A673 (cell line): ENCODE measurements around the gene ATP1B4. TPM values are rescaled to one million over a fixed set of nuclear protein-coding genes. Genes with fewer than 3 reads are reported as not detected.

Experiments used
- BruUV-seq: library from RNA; stranded (reverse); fragments of 400-500 nt; replicated peaks from 2 replicates; lab custom pipeline; 2021; lab: Mats Ljungman, UMichigan
- CTCF ChIA-PET: fragments of 300-600 bp; sonication (Branson Sonifier 250); formaldehyde crosslinking; loops from one replicate; lab custom pipeline; 2022; ENCODE audit warnings: antibody characterized with exemption; lab: Charles Lee
- POLR2A ChIA-PET: fragments of 300-600 bp; sonication (Branson Sonifier 250); formaldehyde crosslinking; loops from one replicate; lab custom pipeline; 2022; ENCODE audit warnings: antibody characterized with exemption; ENCODE audit not compliant: low non-redundant PET; lab: Charles Lee
- DNase-seq: peaks from one replicate; pipeline ENCODE4 v3.0.0-alpha.2; 2015; ENCODE audit warnings: low spot score
- H3K27ac ChIP-seq: fragments of 200-600 bp; sonication (generic); 2 replicates; pipeline ENCODE4 v1.5.1; 2016; ENCODE audit warnings: mixed run types, low read depth, mild to moderate bottlenecking, mixed read lengths, antibody characterized with exemption, low read length; ENCODE audit not compliant: poor library complexity, severe bottlenecking
- H3K27me3 ChIP-seq: fragments of 200-600 bp; sonication (generic); replicated peaks from 2 replicates; pipeline ENCODE4 v1.6.1; 2017; ENCODE audit warnings: mixed run types, low read depth, mild to moderate bottlenecking, mixed read lengths, antibody characterized with exemption, low read length; ENCODE audit not compliant: insufficient read depth, poor library complexity
- H3K36me3 ChIP-seq: fragments of 200-600 bp; sonication (generic); 2 replicates; pipeline ENCODE4 v1.6.1; 2016; ENCODE audit warnings: mixed run types, mild to moderate bottlenecking, mixed read lengths, antibody characterized with exemption, low read length; ENCODE audit not compliant: insufficient read depth, poor library complexity, severe bottlenecking
- H3K4me1 ChIP-seq: fragments of 200-600 bp; sonication (generic); 2 replicates; pipeline ENCODE4 v1.6.1; 2017; ENCODE audit warnings: mixed run types, mild to moderate bottlenecking, mixed read lengths, antibody characterized with exemption, low read length; ENCODE audit not compliant: insufficient read depth, poor library complexity, severe bottlenecking
- H3K4me3 ChIP-seq: fragments of 200-600 bp; sonication (generic); 2 replicates; pipeline ENCODE4 v1.5.1; 2016; ENCODE audit warnings: low read depth, mixed run types, mild to moderate bottlenecking, mixed read lengths, low read length; ENCODE audit not compliant: poor library complexity, severe bottlenecking
- H3K9me3 ChIP-seq: fragments of 200-600 bp; sonication (generic); 2 replicates; pipeline ENCODE4 v1.6.1; 2016; ENCODE audit warnings: mixed run types, low read depth, mild to moderate bottlenecking, mixed read lengths, antibody characterized with exemption, low read length; ENCODE audit not compliant: poor library complexity, severe bottlenecking
- EZH2 ChIP-seq: fragments of 200-600 bp; sonication (generic); IDR thresholded peaks from 2 replicates; pipeline ENCODE4 v1.6.1; 2017; ENCODE audit warnings: borderline replicate concordance, low read depth, mild to moderate bottlenecking, mixed read lengths, antibody characterized with exemption, low read length; ENCODE audit not compliant: poor library complexity, severe bottlenecking
- intact Hi-C: fragments of 100-400 bp; cut with micrococcal nuclease; formaldehyde crosslinking; loops from one replicate; pipeline ENCODE4 v1.10.0; 2022; ENCODE audit not compliant: unreplicated experiment
- total RNA-seq: library from RNA; stranded (reverse); gene quantifications from 2 replicates; pipeline ENCODE4 v1.2.3, GENCODE V29; 2021
- TF ChIP-seq, protein P1 (sequence below): fragments of 300-800, 200-600 bp; sonication (generic); conservative IDR thresholded peaks from 2 replicates; pipeline ENCODE4 v1.5.1; 2017; ENCODE audit warnings: low read depth, mild to moderate bottlenecking, antibody characterized with exemption, low read length, moderate library complexity, mixed read lengths

Gene ATP1B4
- total RNA-seq, 1 experiment from 2014 or later, result not detected

DNA sequence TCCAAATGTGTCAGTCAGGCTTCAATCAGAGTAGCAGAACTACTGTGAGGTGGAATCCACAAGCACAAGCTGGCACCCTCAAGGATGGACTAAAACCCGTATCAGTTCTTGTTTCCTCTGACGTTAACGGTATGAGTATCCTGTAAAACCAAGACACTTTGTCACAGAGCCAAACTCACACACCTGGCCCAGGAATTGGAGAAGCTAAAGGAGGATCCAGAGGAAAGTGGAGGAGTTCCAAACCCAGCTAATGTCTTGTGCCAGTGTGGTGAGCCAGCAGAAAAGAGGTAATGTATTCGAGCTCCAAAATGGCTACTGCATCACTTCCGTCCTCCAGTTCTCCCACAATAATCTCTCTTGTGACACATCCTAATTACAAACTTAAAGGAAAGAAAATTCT is 44.7 kb downstream of the ATP1B4 start:
- H3K27ac ChIP-seq, result no peak overlapping the region
- intact Hi-C loops, result no loop called here
- POLR2A ChIA-PET, result no interaction called here
- no peak for DNase-seq
- no TSS peak for BruUV-seq
- H3K27me3 ChIP-seq, result no peaks in the 10 kb centered on the region
- H3K4me3 ChIP-seq, result no peak overlapping the region
- no peaks in the 10 kb centered on the region for H3K36me3 ChIP-seq
- H3K4me1 ChIP-seq, result no peaks in the 10 kb centered on the region
- H3K9me3 ChIP-seq, result no peaks in the 10 kb centered on the region
- CTCF ChIA-PET, result no interaction called here
- TF ChIP-seq, protein P1, sequence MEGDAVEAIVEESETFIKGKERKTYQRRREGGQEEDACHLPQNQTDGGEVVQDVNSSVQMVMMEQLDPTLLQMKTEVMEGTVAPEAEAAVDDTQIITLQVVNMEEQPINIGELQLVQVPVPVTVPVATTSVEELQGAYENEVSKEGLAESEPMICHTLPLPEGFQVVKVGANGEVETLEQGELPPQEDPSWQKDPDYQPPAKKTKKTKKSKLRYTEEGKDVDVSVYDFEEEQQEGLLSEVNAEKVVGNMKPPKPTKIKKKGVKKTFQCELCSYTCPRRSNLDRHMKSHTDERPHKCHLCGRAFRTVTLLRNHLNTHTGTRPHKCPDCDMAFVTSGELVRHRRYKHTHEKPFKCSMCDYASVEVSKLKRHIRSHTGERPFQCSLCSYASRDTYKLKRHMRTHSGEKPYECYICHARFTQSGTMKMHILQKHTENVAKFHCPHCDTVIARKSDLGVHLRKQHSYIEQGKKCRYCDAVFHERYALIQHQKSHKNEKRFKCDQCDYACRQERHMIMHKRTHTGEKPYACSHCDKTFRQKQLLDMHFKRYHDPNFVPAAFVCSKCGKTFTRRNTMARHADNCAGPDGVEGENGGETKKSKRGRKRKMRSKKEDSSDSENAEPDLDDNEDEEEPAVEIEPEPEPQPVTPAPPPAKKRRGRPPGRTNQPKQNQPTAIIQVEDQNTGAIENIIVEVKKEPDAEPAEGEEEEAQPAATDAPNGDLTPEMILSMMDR, result no peak
- TF ChIP-seq EZH2, result no peak

DNA sequence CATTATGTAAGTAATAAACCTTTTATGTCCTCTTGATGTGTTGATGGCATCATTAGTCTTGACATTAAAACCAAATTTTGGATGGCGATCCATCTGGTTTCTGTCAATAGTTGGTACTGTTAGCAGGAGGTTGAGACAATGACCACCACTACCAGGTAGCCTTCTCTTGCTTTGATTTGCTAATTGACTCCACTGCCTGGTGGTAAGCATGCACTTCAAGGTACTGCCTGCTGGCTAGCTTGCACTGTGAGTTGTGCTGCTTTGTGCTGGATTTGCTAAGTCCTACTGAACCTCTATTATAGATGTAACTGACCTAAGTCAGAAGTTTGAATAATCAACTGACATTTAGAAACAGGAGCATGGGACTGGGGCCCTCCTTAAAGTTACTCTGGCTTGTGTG is 46.3 kb downstream of the ATP1B4 start:
- intact Hi-C loops, result no loop called here
- no peak for DNase-seq

DNA sequence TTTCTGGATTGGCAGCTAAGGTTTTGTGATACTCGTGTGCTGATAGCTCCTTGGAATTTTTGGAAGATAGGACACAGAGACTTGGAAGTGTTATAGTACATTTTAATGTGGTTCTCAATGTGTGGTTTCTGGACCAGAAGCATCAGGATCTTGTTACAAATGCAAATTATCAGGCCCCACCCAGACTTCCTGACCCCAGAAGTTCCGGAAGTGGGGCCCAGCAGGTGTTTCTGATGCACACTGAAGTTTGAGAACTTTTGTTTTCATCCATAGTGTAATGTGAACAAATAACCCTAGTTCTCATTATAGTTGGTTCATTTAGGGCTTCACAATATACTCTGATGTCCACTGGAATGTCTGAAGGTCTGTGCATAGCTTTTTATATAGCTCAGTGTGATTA is 57.6 kb downstream of the ATP1B4 start:
- TF ChIP-seq, protein P1, result no peak
- Histone ChIP-seq H3K27ac (no peak overlapping the region), H3K36me3 (no peaks in the 10 kb centered on the region), H3K4me3 (no peak overlapping the region), H3K27me3 (no peaks in the 10 kb centered on the region), H3K4me1 (no peaks in the 10 kb centered on the region), H3K9me3 (no peaks in the 10 kb centered on the region)
- ChIA-PET CTCF (no interaction called here), POLR2A (interaction anchor here (0.6 kb wide), 1 partner anchor 104 kb away, joined by 5 read pairs; no protein-coding TSS in a partner anchor)
- intact Hi-C loops, result no loop called here
- no TSS peak for BruUV-seq
- peak; percentile 35 for DNase-seq

More for the DNA sequence above, 46.3 kb downstream of the ATP1B4 start:
- TF ChIP-seq EZH2, result no peak
- TF ChIP-seq, protein P1, result no peak
- ChIA-PET POLR2A (no interaction called here), CTCF (no interaction called here)
- no peaks in the 10 kb centered on the region for H3K9me3 ChIP-seq
- no peaks in the 10 kb centered on the region for H3K36me3 ChIP-seq
- no peak overlapping the region for H3K4me3 ChIP-seq
- H3K27me3 ChIP-seq, result no peaks in the 10 kb centered on the region
- H3K4me1 ChIP-seq, result no peaks in the 10 kb centered on the region
- H3K27ac ChIP-seq, result no peak overlapping the region
- BruUV-seq, result no TSS peak
